T-cell (primary cell): ENCODE measurements around the gene DYSF. TPM values are rescaled to one million over a fixed set of nuclear protein-coding genes. Genes with fewer than 3 reads are reported as not detected.

Experiments
- ATAC-seq, 4 experiments: fragments of 200-7000 bp in 3 of 4; fragments of 150-1000 bp in 1 of 4; cut with Tn5 transposase; replicated peaks in 1 of 4; 1 replicate in 3 of 4; 2 replicates in 1 of 4; pipeline ENCODE4 v1.10.0; 2021; ENCODE audit warnings: moderate library complexity in 3 of 4, mild to moderate bottlenecking in 2 of 4, moderate number of reproducible peaks in 1 of 4
- CTCF ChIA-PET, 2 donors: fragments of 300-600 bp; sonication (Branson Sonifier 250); formaldehyde crosslinking; loops; one replicate each; lab custom pipeline; 2022; ENCODE audit warnings: antibody characterized with exemption in 2 of 2; lab: Charles Lee
- POLR2A ChIA-PET, 2 donors: fragments of 300-600 bp; sonication (Branson Sonifier 250); formaldehyde crosslinking; loops; one replicate each; lab custom pipeline; 2022; ENCODE audit warnings: antibody characterized with exemption in 2 of 2; lab: Charles Lee
- DNase-seq, 35 experiments: peaks; one replicate each; pipeline versions ENCODE4 v3.0.0 to v3.0.0-alpha.2; 2013 to 2023
- H3K27ac ChIP-seq: one replicate; pipeline ENCODE4 v1.5.1; 2013; ENCODE audit warnings: low read length
- H3K27me3 ChIP-seq, 2 experiments: replicated peaks in 1 of 2; 1 replicate in 1 of 2; 2 replicates in 1 of 2; pipeline versions ENCODE4 v1.6.1 to v1.7.0; 2013; ENCODE audit warnings: low read length in 1 of 2, mixed read lengths in 1 of 2; ENCODE audit not compliant: control insufficient read depth in 2 of 2, insufficient read depth in 2 of 2; ENCODE audit errors: extremely low read depth in 1 of 2
- H3K36me3 ChIP-seq, 2 donors: 1 replicate in 1 of 2; 2 replicates in 1 of 2; pipeline versions ENCODE4 v1.6.1 to v1.7.0; 2013; ENCODE audit warnings: low read length in 1 of 2; ENCODE audit not compliant: control insufficient read depth in 2 of 2, insufficient read depth in 1 of 2; ENCODE audit errors: extremely low read depth in 1 of 2
- H3K4me1 ChIP-seq, 2 experiments: 1 replicate in 1 of 2; 2 replicates in 1 of 2; pipeline versions ENCODE4 v1.6.1 to v1.7.0; 2013; ENCODE audit warnings: low read length in 2 of 2, mixed read lengths in 1 of 2; ENCODE audit not compliant: insufficient read depth in 2 of 2, control insufficient read depth in 1 of 2; ENCODE audit errors: extremely low read depth in 1 of 2
- H3K4me3 ChIP-seq, 2 donors: 1 replicate in 1 of 2; 2 replicates in 1 of 2; pipeline versions ENCODE4 v1.5.1 to v1.7.0; 2013; ENCODE audit warnings: mild to moderate bottlenecking in 2 of 2, low read length in 1 of 2, moderate library complexity in 1 of 2; ENCODE audit not compliant: control insufficient read depth in 1 of 2; ENCODE audit errors: extremely low read depth in 1 of 2
- H3K9me3 ChIP-seq: 2 replicates; pipeline ENCODE4 v1.7.0; 2013
- H3K27ac Mint-ChIP-seq, 2 donors: one replicate each; pipeline ENCODE4 v1.8.0; 2020 to 2021; ENCODE audit warnings: mild to moderate bottlenecking in 2 of 2, mixed read lengths in 2 of 2
- H3K27me3 Mint-ChIP-seq, 2 donors: one replicate each; pipeline ENCODE4 v1.8.0; 2021 to 2022; ENCODE audit warnings: mixed read lengths in 2 of 2
- H3K36me3 Mint-ChIP-seq: one replicate; pipeline ENCODE4 v1.8.0; 2021; ENCODE audit warnings: mixed read lengths
- H3K4me1 Mint-ChIP-seq, 3 donors: one replicate each; pipeline ENCODE4 v1.8.0; 2020 to 2022; ENCODE audit warnings: mixed read lengths in 3 of 3, mild to moderate bottlenecking in 1 of 3
- H3K4me3 Mint-ChIP-seq, 3 donors: one replicate each; pipeline ENCODE4 v1.8.0; 2020 to 2022; ENCODE audit warnings: mild to moderate bottlenecking in 3 of 3, mixed read lengths in 3 of 3, moderate library complexity in 3 of 3
- H3K9me3 Mint-ChIP-seq, 3 donors: one replicate each; pipeline ENCODE4 v1.8.0; 2020 to 2022; ENCODE audit warnings: mixed read lengths in 3 of 3
- WGBS: methylation state at CpG from one replicate; pipeline ENCODE4 v1.1.5; 2013; ENCODE audit warnings: missing lambda C conversion rate; ENCODE audit not compliant: insufficient coverage; 5-methylcytosine and 5-hydroxymethylcytosine counted together
- total RNA-seq, 35 experiments: library from RNA in 6 of 35; stranded (reverse) in 6 of 35; fragments of 120-200 nt in 1 of 35; gene quantifications; one replicate each; pipeline versions ENCODE4 v1.2.1 to v1.2.4 and lab custom pipeline; 2013 to 2026

DYSF gene
- total RNA-seq, 5 donors from 2014 or later (not counting 1 experiment from before 2014, with no cell fraction given), result 0.56 to 3.4 (median 1.9) TPM

DNA sequence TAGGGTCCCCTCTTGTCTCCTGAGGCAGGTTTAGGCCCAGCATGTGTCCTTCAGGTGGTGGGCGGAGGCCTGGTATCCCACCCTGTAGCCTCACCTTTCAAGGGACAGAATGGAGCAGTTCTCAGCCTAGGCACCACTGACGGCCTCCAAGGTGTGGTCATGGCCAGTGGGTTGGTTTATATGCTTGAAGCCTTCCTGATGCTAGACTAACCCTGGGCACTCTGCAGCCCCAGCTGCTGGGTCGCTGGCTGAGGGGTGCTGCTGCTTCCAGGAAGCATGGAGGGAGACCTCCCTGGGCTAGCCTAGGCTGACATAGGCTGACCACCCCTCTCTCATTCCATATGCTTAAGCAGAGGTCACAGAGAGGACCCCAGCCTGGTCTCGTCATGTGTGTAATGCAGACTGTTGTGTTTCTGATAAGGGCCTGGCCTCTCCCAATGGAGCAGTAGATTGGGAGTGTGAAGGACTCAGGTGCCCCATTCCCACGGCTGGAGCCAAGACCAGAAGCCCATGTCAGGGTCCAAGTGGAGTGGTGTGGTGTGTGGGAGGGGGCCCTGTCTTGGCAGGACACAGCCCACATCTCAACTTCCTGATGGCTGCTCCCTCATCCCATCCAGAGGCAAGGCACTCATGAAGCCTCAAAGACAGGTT is 206.6 kb downstream of the DYSF start:
- H3K36me3 Mint-ChIP-seq, result no peaks in the 10 kb centered on the region
- ATAC-seq (no peak), DNase-seq (no peak)
- H3K27me3 ChIP-seq, result peaks cover 0 to 10% of the 10 kb centered on the region in 2 experiments
- H3K36me3 ChIP-seq, result no peaks in the 10 kb centered on the region
- no peak overlapping the region for H3K27ac Mint-ChIP-seq
- no peak overlapping the region for H3K4me3 Mint-ChIP-seq
- ChIA-PET CTCF (no interaction called here), POLR2A (no interaction called here)
- H3K4me3 ChIP-seq, result no peak overlapping the region
- peaks cover 0 to 2% of the 10 kb centered on the region in 2 donors for H3K27me3 Mint-ChIP-seq
- H3K9me3 Mint-ChIP-seq, result peaks cover 13 to 20% (median 17%) of the 10 kb centered on the region in 3 donors
- H3K4me1 Mint-ChIP-seq, result no peaks in the 10 kb centered on the region
- no peak overlapping the region for H3K27ac ChIP-seq
- H3K9me3 ChIP-seq, result no peaks in the 10 kb centered on the region
- 48% methylated on average over 3 of the region's 5 CpGs for WGBS
- H3K4me1 ChIP-seq, result no peaks in the 10 kb centered on the region

GRCh38 chr2:71661782-71662181 is 208.4 kb downstream of the DYSF start:
- Histone ChIP-seq H3K4me3 (no peak overlapping the region), H3K36me3 (no peaks in the 10 kb centered on the region), H3K4me1 (no peaks in the 10 kb centered on the region), H3K9me3 (no peaks in the 10 kb centered on the region), H3K27me3 (peaks cover 0 to 9% of the 10 kb centered on the region in 2 experiments), H3K27ac (no peak overlapping the region)
- H3K9me3 Mint-ChIP-seq, result peaks cover 7 to 16% (median 13%) of the 10 kb centered on the region in 3 donors
- H3K36me3 Mint-ChIP-seq, result no peaks in the 10 kb centered on the region
- DNase-seq (no peak), ATAC-seq (no peak)
- H3K4me1 Mint-ChIP-seq, result no peaks in the 10 kb centered on the region
- WGBS, result no CpG with 5 or more reads among the region's 3 CpGs
- H3K4me3 Mint-ChIP-seq, result no peak overlapping the region
- H3K27ac Mint-ChIP-seq, result no peak overlapping the region
- ChIA-PET CTCF (no interaction called here), POLR2A (no interaction called here)
- peaks cover 0 to 2% of the 10 kb centered on the region in 2 donors for H3K27me3 Mint-ChIP-seq

DNA sequence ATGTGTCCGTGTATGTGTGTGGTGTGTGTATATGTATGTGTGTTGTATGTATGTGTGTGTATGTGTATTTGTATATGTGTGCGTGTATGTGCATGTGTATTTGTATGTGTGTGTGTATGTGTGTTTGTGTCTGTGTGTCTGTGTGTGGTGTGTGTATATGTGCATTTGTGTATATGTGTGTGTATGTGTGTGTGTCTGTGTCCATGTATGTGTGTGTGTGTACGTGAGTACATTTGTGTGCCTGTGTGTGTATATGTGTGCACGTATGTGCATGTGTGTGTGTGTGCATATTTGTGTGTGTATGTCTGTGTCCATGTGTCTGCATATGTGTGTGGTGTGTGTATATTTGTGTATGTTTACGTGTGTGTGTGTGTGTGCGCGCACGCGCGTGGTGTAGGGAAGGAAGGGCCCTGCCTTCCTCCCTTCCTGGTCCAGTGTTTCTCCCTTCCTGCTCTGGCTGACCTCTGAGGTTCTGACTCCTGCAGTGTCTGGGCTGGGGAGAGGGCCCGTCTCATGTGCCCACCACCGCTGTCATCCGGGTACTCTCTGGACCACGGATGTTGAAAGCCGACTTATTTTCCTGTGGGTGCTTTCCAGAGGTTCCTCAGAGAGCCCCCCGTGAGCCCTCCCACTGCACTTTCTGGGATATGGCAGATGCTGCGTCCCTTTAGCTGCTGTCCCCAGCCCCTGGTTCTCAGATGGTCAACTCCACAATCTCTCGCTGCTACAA is 209.5 kb downstream of the DYSF start:
- POLR2A ChIA-PET, result no interaction called here
- H3K36me3 Mint-ChIP-seq, result no peaks in the 10 kb centered on the region

DNA sequence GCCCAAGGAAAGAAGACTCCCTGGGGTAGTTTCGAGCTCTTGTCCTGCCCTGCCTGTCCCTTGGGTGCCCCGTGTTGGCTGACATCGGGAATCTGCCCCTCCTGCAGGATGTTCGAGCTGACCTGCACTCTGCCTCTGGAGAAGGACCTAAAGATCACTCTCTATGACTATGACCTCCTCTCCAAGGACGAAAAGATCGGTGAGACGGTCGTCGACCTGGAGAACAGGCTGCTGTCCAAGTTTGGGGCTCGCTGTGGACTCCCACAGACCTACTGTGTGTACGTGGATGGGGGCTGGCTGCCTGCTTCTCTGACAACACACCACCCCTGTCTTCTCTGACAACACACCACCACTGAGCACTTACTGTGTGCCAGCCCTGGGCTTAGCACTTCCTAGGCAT is 210.8 kb downstream of the DYSF start:
- H3K36me3 ChIP-seq, result no peaks in the 10 kb centered on the region
- no peak overlapping the region for H3K4me3 ChIP-seq
- H3K4me1 ChIP-seq, result no peaks in the 10 kb centered on the region
- Mint-ChIP-seq H3K27me3 (peaks cover 0 to 4% of the 10 kb centered on the region in 2 donors), H3K4me1 (no peaks in the 10 kb centered on the region), H3K9me3 (peaks cover 3 to 5% (median 4%) of the 10 kb centered on the region in 3 donors), H3K36me3 (no peaks in the 10 kb centered on the region), H3K27ac (no peak overlapping the region), H3K4me3 (no peak overlapping the region)
- ChIA-PET CTCF (no interaction called here), POLR2A (no interaction called here)
- no peak overlapping the region for H3K27ac ChIP-seq
- peaks cover 0 to 14% of the 10 kb centered on the region in 2 experiments for H3K27me3 ChIP-seq
- ATAC-seq (no peak), DNase-seq (no peak)
- H3K9me3 ChIP-seq, result no peaks in the 10 kb centered on the region
- 20% methylated on average over 1 of the region's 11 CpGs for WGBS

More for the DNA sequence above, 209.5 kb downstream of the DYSF start:
- Histone ChIP-seq H3K36me3 (no peaks in the 10 kb centered on the region), H3K27ac (no peak overlapping the region), H3K27me3 (peaks cover 0 to 13% of the 10 kb centered on the region in 2 experiments), H3K9me3 (no peaks in the 10 kb centered on the region), H3K4me3 (no peak overlapping the region), H3K4me1 (no peaks in the 10 kb centered on the region)
- Mint-ChIP-seq H3K9me3 (peaks cover 7 to 15% (median 13%) of the 10 kb centered on the region in 3 donors), H3K27me3 (peaks cover 0 to 3% of the 10 kb centered on the region in 2 donors), H3K4me3 (no peak overlapping the region), H3K27ac (no peak overlapping the region), H3K4me1 (no peaks in the 10 kb centered on the region)
- 91% methylated on average over 11 of the region's 18 CpGs for WGBS
- CTCF ChIA-PET, result no interaction called here
- ATAC-seq (no peak), DNase-seq (no peak)

GRCh38 chr2:71665168-71666093 is 212.1 kb downstream of the DYSF start:
- Mint-ChIP-seq H3K9me3 (no peaks in the 10 kb centered on the region), H3K4me1 (no peaks in the 10 kb centered on the region), H3K27ac (no peak overlapping the region), H3K4me3 (no peak overlapping the region), H3K27me3 (peaks cover 4 to 12% of the 10 kb centered on the region in 2 donors), H3K36me3 (no peaks in the 10 kb centered on the region)
- CTCF ChIA-PET, result no interaction called here
- H3K4me1 ChIP-seq, result no peaks in the 10 kb centered on the region
- no peaks in the 10 kb centered on the region for H3K36me3 ChIP-seq
- WGBS, result 71% methylated on average over 5 of the region's 11 CpGs
- no peak for DNase-seq
- peaks cover 0 to 16% of the 10 kb centered on the region in 2 experiments for H3K27me3 ChIP-seq
- no peak overlapping the region for H3K4me3 ChIP-seq
- ATAC-seq, result no peak
- POLR2A ChIA-PET, result no interaction called here
- no peak overlapping the region for H3K27ac ChIP-seq
- H3K9me3 ChIP-seq, result no peaks in the 10 kb centered on the region

GRCh38 chr2:71666094-71666474 is 212.7 kb downstream of the DYSF start:
- Mint-ChIP-seq H3K27me3 (peaks cover 4 to 12% of the 10 kb centered on the region in 2 donors), H3K4me3 (no peak overlapping the region), H3K27ac (no peak overlapping the region), H3K4me1 (no peaks in the 10 kb centered on the region), H3K36me3 (no peaks in the 10 kb centered on the region), H3K9me3 (no peaks in the 10 kb centered on the region)
- ChIA-PET CTCF (no interaction called here), POLR2A (no interaction called here)
- no peaks in the 10 kb centered on the region for H3K36me3 ChIP-seq
- H3K4me1 ChIP-seq, result no peaks in the 10 kb centered on the region
- no peak overlapping the region for H3K4me3 ChIP-seq
- H3K27ac ChIP-seq, result no peak overlapping the region
- 64% methylated on average over 5 of the region's 5 CpGs for WGBS
- DNase-seq (no peak), ATAC-seq (no peak)
- H3K27me3 ChIP-seq, result peaks cover 0 to 18% of the 10 kb centered on the region in 2 experiments
- no peaks in the 10 kb centered on the region for H3K9me3 ChIP-seq
